SU-DHL-6 (cell line): ENCODE data around the gene TLK2.

Source experiments
- H2AFZ ChIP-seq: fragments of 200-600 bp; sonication (generic); 2 replicates; pipeline ENCODE4 v1.6.1; 2014; ENCODE audit warnings: low read depth, mild to moderate bottlenecking, moderate library complexity, mixed read lengths, antibody characterized with exemption, low read length; ENCODE audit not compliant: severe bottlenecking
- H3F3A ChIP-seq: fragments of 200-600 bp; shearing (Covaris generic); 2 replicates; pipeline ENCODE4 v1.6.0; 2016; ENCODE audit warnings: antibody characterized with exemption, mild to moderate bottlenecking; ENCODE audit not compliant: insufficient read depth
- H3K27ac ChIP-seq: fragments of 200-600 bp; sonication (generic); 2 replicates; pipeline ENCODE4 v1.5.1; 2016; ENCODE audit warnings: low read depth, mild to moderate bottlenecking, low read length, moderate library complexity, mixed read lengths
- H3K27me3 ChIP-seq: fragments of 200-600 bp; sonication (generic), shearing (Covaris generic); 2 replicates; pipeline ENCODE4 v1.6.0; 2014; ENCODE audit warnings: mild to moderate bottlenecking, low read length
- H3K36me3 ChIP-seq: fragments of 200-600 bp; sonication (generic); 2 replicates; pipeline ENCODE4 v1.6.1; 2014; ENCODE audit warnings: mild to moderate bottlenecking, low read length, mixed read lengths
- H3K4me2 ChIP-seq: fragments of 300-600, 200-600 bp; shearing (Covaris generic), sonication (generic); 2 replicates; pipeline ENCODE4 v1.6.0; 2014; ENCODE audit warnings: low read length, low read depth, mild to moderate bottlenecking; ENCODE audit not compliant: poor library complexity, severe bottlenecking
- H3K4me3 ChIP-seq: fragments of 200-600 bp; sonication (generic); 2 replicates; pipeline ENCODE4 v1.5.1; 2014; ENCODE audit warnings: antibody characterized with exemption, low read length, mild to moderate bottlenecking, mixed read lengths; ENCODE audit not compliant: insufficient read depth, poor library complexity, severe bottlenecking
- H3K79me2 ChIP-seq: fragments of 200-600 bp; sonication (generic); 2 replicates; pipeline ENCODE4 v1.6.1; 2014; ENCODE audit warnings: mild to moderate bottlenecking, low read length, moderate library complexity; ENCODE audit not compliant: insufficient read depth
- H3K9ac ChIP-seq: fragments of 200-600 bp; sonication (generic); 2 replicates; pipeline ENCODE4 v1.7.0; 2014; ENCODE audit warnings: mild to moderate bottlenecking, low read length
- H3K9me2 ChIP-seq: fragments of 200-600 bp; sonication (generic); replicated peaks from 2 replicates; pipeline ENCODE4 v1.6.1; 2014; ENCODE audit warnings: low read length; ENCODE audit not compliant: insufficient read depth
- H3K9me3 ChIP-seq: fragments of 200-600 bp; sonication (generic); 2 replicates; pipeline ENCODE4 v1.6.1; 2014; ENCODE audit warnings: low read length, mixed read lengths; ENCODE audit not compliant: insufficient read depth
- H4K20me1 ChIP-seq: fragments of 200-600 bp; sonication (generic); 2 replicates; pipeline ENCODE4 v1.6.1; 2014; ENCODE audit warnings: low read depth, mild to moderate bottlenecking, antibody characterized with exemption, low read length, moderate library complexity, mixed read lengths
- CTCF ChIP-seq: fragments of 200-600 bp; sonication (generic); IDR thresholded peaks from one replicate; pipeline ENCODE4 v1.5.1; 2017; ENCODE audit warnings: antibody characterized with exemption, mild to moderate bottlenecking, low read length, moderate library complexity; ENCODE audit not compliant: insufficient read depth, poor library complexity, severe bottlenecking
- EZH2phosphoT487 ChIP-seq: fragments of 200-600 bp; sonication (generic), shearing (Covaris generic); conservative IDR thresholded peaks from 2 replicates; pipeline ENCODE4 v1.6.1; 2018; ENCODE audit warnings: mild to moderate bottlenecking, antibody characterized with exemption, low read length, moderate library complexity, mixed read lengths

Gene TLK2

GRCh38 chr17:62641153-62641552 lies 162.5 kb downstream of the TLK2 start:
- no peak overlapping the region for H3K27ac ChIP-seq
- H3K9me3 ChIP-seq: no peaks in the 10 kb centered on the region
- H3K79me2 ChIP-seq: no peaks in the 10 kb centered on the region
- no peaks in the 10 kb centered on the region for H3K36me3 ChIP-seq
- H4K20me1 ChIP-seq: no peaks in the 10 kb centered on the region
- H3K27me3 ChIP-seq: no peaks in the 10 kb centered on the region
- no peak overlapping the region for H2AFZ ChIP-seq
- no peak for TF ChIP-seq CTCF
- TF ChIP-seq EZH2phosphoT487: no peak
- no peak overlapping the region for H3K4me3 ChIP-seq
- H3K4me2 ChIP-seq: no peak overlapping the region
- H3K9ac ChIP-seq: no peak overlapping the region
- H3K9me2 ChIP-seq: no peaks in the 10 kb centered on the region
- no peaks in the 10 kb centered on the region for H3F3A ChIP-seq

- H3F3A ChIP-seq: no peaks in the 10 kb centered on the region
- no peak overlapping the region for H3K27ac ChIP-seq
- no peak overlapping the region for H2AFZ ChIP-seq
- H4K20me1 ChIP-seq: no peaks in the 10 kb centered on the region
- no peaks in the 10 kb centered on the region for H3K27me3 ChIP-seq
- H3K4me2 ChIP-seq: no peak overlapping the region
- H3K4me3 ChIP-seq: no peak overlapping the region
- no peaks in the 10 kb centered on the region for H3K36me3 ChIP-seq
- H3K9ac ChIP-seq: no peak overlapping the region
- H3K9me2 ChIP-seq: no peaks in the 10 kb centered on the region
- H3K9me3 ChIP-seq: no peaks in the 10 kb centered on the region
- no peak for TF ChIP-seq CTCF
- TF ChIP-seq EZH2phosphoT487: no peak
- no peaks in the 10 kb centered on the region for H3K79me2 ChIP-seq
These were observed 163.3 kb downstream of the TLK2 start for GRCh38 chr17:62641951-62642350.

- H3K27ac ChIP-seq: no peak overlapping the region
- no peaks in the 10 kb centered on the region for H3K9me3 ChIP-seq
- TF ChIP-seq EZH2phosphoT487: no peak
- TF ChIP-seq CTCF: no peak
- H3K79me2 ChIP-seq: no peaks in the 10 kb centered on the region
- no peak overlapping the region for H3K4me3 ChIP-seq
- no peaks in the 10 kb centered on the region for H3K36me3 ChIP-seq
- no peak overlapping the region for H3K9ac ChIP-seq
- no peaks in the 10 kb centered on the region for H3K9me2 ChIP-seq
- H3K4me2 ChIP-seq: no peak overlapping the region
- H2AFZ ChIP-seq: no peak overlapping the region
- no peaks in the 10 kb centered on the region; the same call in 1 of the 2 replicates for H3K27me3 ChIP-seq
- H3F3A ChIP-seq: no peaks in the 10 kb centered on the region
- H4K20me1 ChIP-seq: no peaks in the 10 kb centered on the region
These were observed 164.9 kb downstream of the TLK2 start for GRCh38 chr17:62643496-62643895.
